ENCODE data around the gene SLC25A44.

The SLC25A44 gene

GRCh38 chr1:156241311-156241811 lies 47.5 kb downstream of the SLC25A44 start:
- no peak for DNase-seq (ENCODE audit: low spot score)

GRCh38 chr1:156241926-156242325 lies 48.0 kb downstream of the SLC25A44 start, which contains the start of gene BGLAP:
Gene BGLAP, plus strand, starts transcription at chr1:156242184. Its CDS starts 48 bp downstream, at chr1:156242232.
- DNase-seq (ENCODE audit: low spot score): no peak

GRCh38 chr1:156242738-156243137 lies 48.8 kb downstream of the SLC25A44 start:
- no peak for DNase-seq (ENCODE audit: low spot score)

GRCh38 chr1:156244126-156244525 lies 50.2 kb downstream of the SLC25A44 start:
- DNase-seq (ENCODE audit: low spot score): no peak

- no peak for DNase-seq (ENCODE audit: low spot score)
Observed at GRCh38 chr1:156244712-156245111, 50.8 kb downstream of the SLC25A44 start.

- DNase-seq (ENCODE audit: low spot score): peak; percentile 24
Observed at GRCh38 chr1:156245451-156246232, 51.7 kb downstream of the SLC25A44 start.

- no peak for DNase-seq (ENCODE audit: low spot score)
Observed at GRCh38 chr1:156246241-156246780, 52.4 kb downstream of the SLC25A44 start.

GRCh38 chr1:156246781-156247459 lies 53.0 kb downstream of the SLC25A44 start:
- DNase-seq (ENCODE audit: low spot score): no peak

- no peak for DNase-seq (ENCODE audit: low spot score)
Observed at GRCh38 chr1:156247460-156248322, 53.8 kb downstream of the SLC25A44 start, which contains the start of gene PAQR6. Gene PAQR6, minus strand, starts transcription at chr1:156248056. Its CDS starts 1,325 bp downstream, at chr1:156246731.

GRCh38 chr1:156248323-156248683 lies 54.4 kb downstream of the SLC25A44 start:
- no peak for DNase-seq (ENCODE audit: low spot score)

- DNase-seq (ENCODE audit: low spot score): no peak
Observed at GRCh38 chr1:156249593-156249992, 55.7 kb downstream of the SLC25A44 start.

GRCh38 chr1:156251527-156251926 lies 57.6 kb downstream of the SLC25A44 start:
- DNase-seq (ENCODE audit: low spot score): no peak

GRCh38 chr1:156253634-156254033 lies 59.7 kb downstream of the SLC25A44 start:
- DNase-seq (ENCODE audit: low spot score): no peak

- DNase-seq (ENCODE audit: low spot score): no peak
Observed at GRCh38 chr1:156257711-156258110, 63.8 kb downstream of the SLC25A44 start.

- no peak for DNase-seq (ENCODE audit: low spot score)
Observed at GRCh38 chr1:156258859-156259258, 65.0 kb downstream of the SLC25A44 start.

GRCh38 chr1:156259805-156260204 lies 65.9 kb downstream of the SLC25A44 start:
- no peak for DNase-seq (ENCODE audit: low spot score)

GRCh38 chr1:156260896-156261295 lies 67.0 kb downstream of the SLC25A44 start:
- no peak for DNase-seq (ENCODE audit: low spot score)

Data from CD4-positive, alpha-beta T cell treated with Interleukin-6 at 100 ng/mL for 8 hours (primary cell).